Mucosa of rectum (tissue), 2 donors: ENCODE measurements around the gene TTPAL.

Experiments
- H3K27ac ChIP-seq, 2 donors: one replicate each; pipeline ENCODE4 v1.7.0; 2013; ENCODE audit warnings: inconsistent platforms in 2 of 2, low read depth in 2 of 2, low read length in 2 of 2
- H3K27me3 ChIP-seq, 2 donors: one replicate each; pipeline ENCODE4 v1.7.0; 2013; ENCODE audit warnings: low read length in 2 of 2; ENCODE audit not compliant: control insufficient read depth in 2 of 2, insufficient read depth in 2 of 2
- H3K36me3 ChIP-seq, 2 donors: one replicate each; pipeline ENCODE4 v1.7.0; 2013; ENCODE audit warnings: low read length in 2 of 2; ENCODE audit not compliant: control insufficient read depth in 2 of 2, insufficient read depth in 2 of 2
- H3K4me1 ChIP-seq, 2 donors: one replicate each; pipeline ENCODE4 v1.7.0; 2013; ENCODE audit warnings: low read length in 2 of 2, mild to moderate bottlenecking in 1 of 2; ENCODE audit not compliant: control insufficient read depth in 2 of 2, insufficient read depth in 2 of 2
- H3K4me3 ChIP-seq, 2 donors: one replicate each; pipeline ENCODE4 v1.7.0; 2013; ENCODE audit warnings: low read length in 2 of 2
- H3K9ac ChIP-seq, 2 donors: one replicate each; pipeline ENCODE4 v1.7.0; 2013; ENCODE audit warnings: low read length in 2 of 2, low read depth in 1 of 2, mild to moderate bottlenecking in 1 of 2
- H3K9me3 ChIP-seq, 2 donors: one replicate each; pipeline ENCODE4 v1.7.0; 2013; ENCODE audit warnings: low read length in 2 of 2; ENCODE audit not compliant: control insufficient read depth in 2 of 2
- donor health status: healthy.
- donor health status: Normal muscosa, but diverticular disease.

The TTPAL gene

DNA sequence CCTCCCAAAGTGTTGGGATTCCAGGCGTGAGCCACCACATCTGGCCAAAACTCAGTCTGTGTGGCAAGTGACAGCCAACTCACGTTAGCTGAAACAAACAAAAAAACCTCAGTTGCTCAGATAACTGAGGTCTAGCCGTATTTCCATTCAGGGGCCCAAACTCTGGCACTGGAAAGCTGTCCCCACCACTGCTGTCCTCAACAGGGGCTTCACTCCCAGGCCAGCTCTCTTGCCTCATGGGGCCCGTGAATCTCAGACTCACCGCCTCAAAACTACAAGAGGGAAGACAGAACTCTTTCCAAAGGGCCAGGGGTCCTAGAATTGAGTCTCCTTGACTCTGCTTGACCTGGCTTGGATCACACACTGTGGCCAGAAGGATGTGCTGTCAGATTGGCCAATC, 7.4 kb downstream of the TTPAL start:
- Histone ChIP-seq H3K27ac (no peak overlapping the region), H3K9ac (no peak overlapping the region), H3K4me3 (no peak overlapping the region), H3K27me3 (no peaks in the 10 kb centered on the region), H3K9me3 (no peaks in the 10 kb centered on the region), H3K4me1 (no peaks in the 10 kb centered on the region), H3K36me3 (peaks cover 10 to 43% of the 10 kb centered on the region in 2 donors)

DNA sequence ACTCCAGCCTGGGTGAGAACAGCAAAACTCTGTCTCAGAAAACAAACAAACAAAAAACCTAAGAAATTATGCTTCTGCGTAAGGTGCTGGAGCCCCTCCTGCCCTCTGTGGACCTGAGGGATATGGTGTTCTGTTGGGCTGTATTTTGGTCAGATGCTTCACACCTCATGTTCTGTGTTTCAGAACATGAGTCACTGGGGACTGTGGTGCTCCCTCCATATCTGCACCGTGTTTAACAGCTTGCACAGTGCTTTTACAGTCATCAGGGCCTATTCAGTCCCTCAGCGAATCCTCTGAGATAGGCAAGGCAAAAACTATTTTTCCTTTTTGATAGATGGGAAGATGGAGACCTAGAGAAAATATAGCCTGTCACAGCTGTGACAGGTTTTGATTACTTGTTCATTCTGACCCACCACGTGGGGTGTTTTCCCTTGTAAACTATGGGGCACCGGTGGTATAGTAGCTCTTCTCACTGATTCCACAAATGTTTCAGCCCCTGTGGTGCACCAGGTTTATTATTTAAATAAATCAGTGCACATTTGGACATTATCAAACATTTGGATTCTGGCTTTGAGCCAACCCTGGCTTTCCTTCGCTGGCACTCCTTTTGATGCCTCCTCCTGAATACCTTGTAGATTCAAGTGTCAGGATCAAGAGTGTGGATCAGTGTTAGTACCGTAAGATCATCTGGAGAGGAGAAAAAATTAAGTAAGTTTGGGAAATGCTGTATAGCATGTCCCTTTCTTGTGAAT, 9.6 kb downstream of the TTPAL start:
- Histone ChIP-seq H3K9ac (no peak overlapping the region), H3K9me3 (no peaks in the 10 kb centered on the region), H3K27ac (no peak overlapping the region), H3K27me3 (no peaks in the 10 kb centered on the region), H3K4me1 (no peaks in the 10 kb centered on the region), H3K4me3 (no peak overlapping the region), H3K36me3 (peaks cover 26 to 61% of the 10 kb centered on the region in 2 donors)

DNA sequence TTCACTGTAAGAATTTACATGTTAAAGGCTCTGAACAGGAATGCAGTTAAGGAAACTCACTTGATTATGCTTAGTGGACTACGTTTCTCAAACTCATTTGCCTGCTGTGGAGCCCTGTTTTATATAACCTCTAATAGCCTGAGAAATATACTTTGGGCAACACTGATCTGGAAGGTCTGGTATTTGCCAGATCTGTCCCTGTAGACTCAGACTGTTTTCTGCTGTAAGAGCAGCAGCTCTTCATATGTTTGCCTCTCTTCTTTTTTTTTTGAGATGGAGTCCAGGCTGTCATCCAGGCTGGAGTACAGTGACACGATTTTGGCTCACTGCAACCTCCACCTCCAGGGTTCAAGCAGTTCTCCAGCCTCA, 10.1 kb downstream of the TTPAL start:
- H3K4me1 ChIP-seq: no peaks in the 10 kb centered on the region
- peaks cover 30 to 56% of the 10 kb centered on the region in 2 donors for H3K36me3 ChIP-seq
- no peaks in the 10 kb centered on the region for H3K27me3 ChIP-seq
- H3K9me3 ChIP-seq: no peaks in the 10 kb centered on the region
- H3K27ac ChIP-seq: no peak overlapping the region
- no peak overlapping the region for H3K9ac ChIP-seq
- H3K4me3 ChIP-seq: no peak overlapping the region

DNA sequence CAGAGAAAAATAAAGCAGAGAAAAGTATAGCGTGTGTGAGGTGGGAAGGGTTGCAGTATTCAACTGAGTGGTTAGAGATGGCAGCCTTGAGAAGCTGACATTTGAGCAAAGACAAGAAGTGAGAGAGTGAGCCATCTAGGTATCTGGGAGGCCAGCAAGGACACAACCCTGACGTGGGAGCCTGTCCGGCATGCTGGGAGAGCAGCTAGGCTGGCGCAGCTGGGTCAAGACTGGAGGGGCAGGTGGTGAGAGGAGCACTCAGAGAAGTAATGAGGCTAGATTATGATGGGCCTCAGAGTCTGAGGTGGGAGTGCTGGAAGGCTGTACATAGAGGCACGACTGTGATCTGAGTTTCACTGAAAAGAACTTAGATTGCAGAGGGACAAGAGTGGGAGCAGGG, 12.9 kb downstream of the TTPAL start:
- Histone ChIP-seq H3K4me3 (no peak overlapping the region), H3K36me3 (peaks cover 38 to 50% of the 10 kb centered on the region in 2 donors), H3K27ac (no peak overlapping the region), H3K27me3 (no peaks in the 10 kb centered on the region), H3K9me3 (no peaks in the 10 kb centered on the region), H3K9ac (no peak overlapping the region), H3K4me1 (no peaks in the 10 kb centered on the region)

DNA sequence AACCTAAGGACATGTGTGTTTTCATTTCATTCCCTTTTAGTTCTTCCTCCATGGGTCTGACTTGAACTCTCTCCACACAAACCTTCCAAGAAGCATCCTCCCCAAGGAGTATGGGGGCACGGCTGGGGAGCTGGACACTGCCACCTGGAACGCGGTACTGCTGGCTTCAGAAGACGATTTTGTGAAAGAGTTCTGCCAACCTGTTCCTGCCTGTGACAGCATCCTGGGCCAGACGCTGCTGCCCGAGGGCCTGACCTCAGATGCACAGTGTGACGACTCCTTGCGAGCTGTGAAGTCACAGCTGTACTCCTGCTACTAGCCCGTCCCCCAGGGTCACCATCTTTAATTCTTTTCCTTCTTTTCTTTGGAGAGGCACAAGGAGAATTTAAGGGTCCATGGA, 13.5 kb downstream of the TTPAL start:
- Histone ChIP-seq H3K4me3 (no peak overlapping the region), H3K36me3 (peaks cover 41 to 52% of the 10 kb centered on the region in 2 donors), H3K9ac (no peak overlapping the region), H3K27ac (no peak overlapping the region), H3K9me3 (no peaks in the 10 kb centered on the region), H3K4me1 (no peaks in the 10 kb centered on the region), H3K27me3 (no peaks in the 10 kb centered on the region)

DNA sequence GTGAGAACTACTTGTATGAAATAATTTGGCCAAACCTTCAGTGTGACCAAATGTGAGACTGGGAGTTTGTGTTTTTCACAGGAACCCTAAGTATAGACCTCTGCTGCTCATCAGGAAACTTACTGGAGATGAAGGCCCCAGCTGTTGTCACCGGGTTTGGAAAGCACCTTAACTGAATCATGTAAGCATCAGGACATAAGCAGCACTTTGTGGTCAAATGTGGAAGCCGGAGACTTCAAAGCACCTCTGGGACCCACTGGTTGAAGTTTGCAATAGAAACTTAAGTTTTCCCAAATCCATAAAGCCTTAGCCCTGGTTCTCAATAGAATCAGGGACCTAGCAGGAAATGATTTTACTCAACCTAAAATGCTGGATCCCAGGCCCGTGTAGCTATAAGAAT, 14.3 kb downstream of the TTPAL start:
- H3K9ac ChIP-seq: no peak overlapping the region
- H3K9me3 ChIP-seq: no peaks in the 10 kb centered on the region
- no peak overlapping the region for H3K4me3 ChIP-seq
- no peaks in the 10 kb centered on the region for H3K4me1 ChIP-seq
- no peak overlapping the region for H3K27ac ChIP-seq
- no peaks in the 10 kb centered on the region for H3K27me3 ChIP-seq
- peaks cover 45 to 58% of the 10 kb centered on the region in 2 donors for H3K36me3 ChIP-seq

DNA sequence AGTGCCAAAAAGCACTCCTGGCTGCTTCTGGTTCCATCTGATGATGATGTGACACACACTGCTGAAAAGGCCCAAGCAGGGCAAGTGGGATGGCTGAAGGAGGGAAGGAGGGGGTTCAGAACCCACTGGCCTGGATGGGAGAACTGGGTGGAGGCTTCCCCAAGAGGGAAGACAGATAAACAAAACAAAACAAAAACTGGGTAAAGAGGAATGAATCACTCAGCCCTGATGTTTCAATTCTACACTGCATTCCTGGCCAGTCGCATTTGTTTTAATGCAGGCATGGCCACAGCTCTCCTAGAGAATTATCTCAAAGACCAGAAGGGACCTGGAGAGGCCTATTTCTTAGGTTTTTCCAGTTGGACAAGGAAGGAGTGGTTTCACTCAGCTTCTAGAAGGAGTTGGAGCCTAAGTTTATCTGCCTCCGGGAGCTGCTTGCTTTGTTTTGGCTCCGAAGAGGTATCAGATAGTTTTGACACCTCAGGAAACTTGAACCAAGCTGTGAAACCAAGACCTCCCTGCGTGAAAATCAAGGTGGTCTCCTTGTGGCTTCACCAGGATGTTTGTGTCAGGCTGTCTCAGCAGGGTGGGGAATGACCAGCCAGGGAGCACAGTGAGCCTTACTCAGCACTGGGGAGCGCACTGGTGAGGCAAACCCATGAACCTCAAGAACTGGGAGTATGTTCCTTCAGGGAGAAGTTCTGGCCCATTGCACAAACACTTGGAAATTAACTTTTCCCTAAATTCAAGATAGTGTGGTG, 16.1 kb downstream of the TTPAL start:
- no peak overlapping the region for H3K27ac ChIP-seq
- no peaks in the 10 kb centered on the region for H3K4me1 ChIP-seq
- no peak overlapping the region for H3K4me3 ChIP-seq
- no peak overlapping the region for H3K9ac ChIP-seq
- no peaks in the 10 kb centered on the region for H3K27me3 ChIP-seq
- H3K36me3 ChIP-seq: peaks cover 56 to 66% of the 10 kb centered on the region in 2 donors
- no peaks in the 10 kb centered on the region for H3K9me3 ChIP-seq

DNA sequence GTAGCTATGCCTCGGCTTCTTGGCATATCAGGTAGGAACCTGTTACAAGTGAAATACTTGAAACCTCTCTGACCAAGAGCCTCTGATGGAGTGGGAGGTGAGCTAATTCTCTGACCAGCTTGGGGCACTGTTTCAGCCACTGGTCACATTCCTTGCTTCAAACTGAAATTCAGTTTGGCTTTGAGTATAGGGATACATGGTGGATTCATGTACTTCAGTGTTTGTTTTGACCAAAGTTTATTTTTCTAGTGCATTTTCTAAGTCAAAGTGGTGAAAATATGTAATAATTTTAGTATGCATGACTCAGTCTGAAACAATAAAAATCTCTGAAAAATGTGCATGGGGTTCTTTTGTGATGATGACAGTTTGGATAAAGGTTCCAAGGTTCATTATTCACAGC, 18.6 kb downstream of the TTPAL start:
- H3K36me3 ChIP-seq: peaks cover 67 to 72% of the 10 kb centered on the region in 2 donors
- no peak overlapping the region for H3K27ac ChIP-seq
- no peak overlapping the region for H3K9ac ChIP-seq

DNA sequence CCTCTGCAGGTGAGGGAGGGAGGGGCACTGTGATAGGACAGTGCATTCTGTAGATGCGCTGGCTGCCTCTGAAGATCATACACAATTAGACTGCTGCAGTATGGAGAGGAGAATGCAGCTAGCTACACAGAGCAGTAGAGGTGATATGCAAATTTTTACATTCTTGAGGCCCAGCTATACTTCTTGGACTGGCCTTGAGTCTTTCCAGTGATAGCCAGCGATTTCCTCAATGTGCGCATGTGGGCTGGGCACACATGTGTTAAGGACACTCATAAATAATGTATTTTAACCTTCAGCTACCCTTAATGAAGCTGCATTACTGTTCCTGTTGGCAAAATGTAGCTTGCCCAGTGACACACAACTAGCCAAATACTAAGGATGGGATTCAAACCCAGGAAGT, 19.0 kb downstream of the TTPAL start:
- Histone ChIP-seq H3K36me3 (peaks cover 67 to 71% of the 10 kb centered on the region in 2 donors), H3K27ac (no peak overlapping the region), H3K4me3 (no peak overlapping the region)

More for the DNA sequence above, 18.6 kb downstream of the TTPAL start:
- Histone ChIP-seq H3K4me1 (no peaks in the 10 kb centered on the region), H3K9me3 (no peaks in the 10 kb centered on the region), H3K27me3 (no peaks in the 10 kb centered on the region), H3K4me3 (no peak overlapping the region)

DNA sequence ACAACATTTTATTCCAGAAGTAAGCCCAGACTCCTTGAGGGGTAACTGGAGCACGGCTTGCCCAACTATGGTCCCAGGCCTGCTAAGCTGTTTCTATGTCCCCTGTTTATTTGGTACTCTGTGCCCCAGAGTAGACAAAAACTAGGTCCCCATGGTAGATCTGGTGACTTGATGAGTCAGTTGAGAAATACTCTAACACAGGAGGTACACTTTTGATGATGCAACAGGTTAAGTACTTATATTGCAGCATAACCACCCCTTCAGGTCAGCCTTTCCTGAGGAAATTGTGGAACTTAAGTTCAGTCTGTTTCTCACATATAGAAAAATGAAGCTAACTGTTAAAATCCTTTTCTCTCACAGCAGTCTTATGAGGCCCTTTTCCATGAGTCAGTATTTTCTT, 19.6 kb downstream of the TTPAL start:
- Histone ChIP-seq H3K9me3 (no peaks in the 10 kb centered on the region), H3K27me3 (no peaks in the 10 kb centered on the region), H3K36me3 (peaks cover 66 to 71% of the 10 kb centered on the region in 2 donors), H3K4me1 (no peaks in the 10 kb centered on the region), H3K9ac (no peak overlapping the region), H3K27ac (no peak overlapping the region), H3K4me3 (no peak overlapping the region)

More for the DNA sequence above, 19.0 kb downstream of the TTPAL start:
- H3K4me1 ChIP-seq: no peaks in the 10 kb centered on the region
- H3K9ac ChIP-seq: no peak overlapping the region
- no peaks in the 10 kb centered on the region for H3K9me3 ChIP-seq
- no peaks in the 10 kb centered on the region for H3K27me3 ChIP-seq
